ENCODE measurements around the gene EIF2B2. TPM values are rescaled to one million over a fixed set of nuclear protein-coding genes. Genes with fewer than 3 reads are reported as not detected.

Gene EIF2B2
- total and polyA plus RNA-seq, 4 donors: 19.6 to 45.2 (median 35.0) TPM

- H3K27me3 ChIP-seq (ENCODE audit: control insufficient read depth in 3 of 3, insufficient read depth in 3 of 3, low read length in 2 of 3): no peaks in the 10 kb centered on the region
- peaks cover 2 to 7% (median 3%) of the 10 kb centered on the region in 4 donors for H3K36me3 ChIP-seq (ENCODE audit: control insufficient read depth in 4 of 4, insufficient read depth in 4 of 4, low read length in 4 of 4)
- H3K4me3 ChIP-seq: no peak overlapping the region
- H3K9ac ChIP-seq (ENCODE audit: insufficient read depth in 1 of 2, low read length in 2 of 2): no peak overlapping the region
- H3K4me1 ChIP-seq (ENCODE audit: control insufficient read depth in 5 of 5, insufficient read depth in 5 of 5, low read length in 5 of 5): peaks cover 6 to 65% (median 10%) of the 10 kb centered on the region in 5 donors
- no peak for DNase-seq
- ATAC-seq (ENCODE audit: insufficient read depth, low FRiP score): no peak
- 94% methylated on average over 3 of the region's 3 CpGs for WGBS, 2 donors
- no peak overlapping the region for H3K27ac ChIP-seq (ENCODE audit: low read depth in 1 of 2, low read length in 1 of 2)
- no peak for TF ChIP-seq CTCF (IDR thresholded peaks at IDR 0.05; ENCODE audit: control extremely low read depth, extremely low read depth)
- H3K9me3 ChIP-seq (ENCODE audit: control insufficient read depth in 4 of 4, insufficient read depth in 3 of 4, low read length in 3 of 4): no peaks in the 10 kb centered on the region
Measured at GRCh38 chr14:75046899-75047298, 44.2 kb downstream of the EIF2B2 start.

GRCh38 chr14:75047506-75047905, 44.8 kb downstream of the EIF2B2 start:
- no peak overlapping the region for H3K27ac ChIP-seq (ENCODE audit: low read depth in 1 of 2, low read length in 1 of 2)
- DNase-seq: no peak
- H3K27me3 ChIP-seq (ENCODE audit: control insufficient read depth in 3 of 3, insufficient read depth in 3 of 3, low read length in 2 of 3): no peaks in the 10 kb centered on the region
- peaks cover 0 to 7% (median 1%) of the 10 kb centered on the region in 4 donors for H3K36me3 ChIP-seq (ENCODE audit: control insufficient read depth in 4 of 4, insufficient read depth in 4 of 4, low read length in 4 of 4)
- WGBS, 2 donors: 85 to 94% methylated on average over 4 of the region's 4 CpGs
- ATAC-seq (ENCODE audit: insufficient read depth, low FRiP score): no peak
- no peak overlapping the region for H3K4me3 ChIP-seq
- H3K4me1 ChIP-seq (ENCODE audit: control insufficient read depth in 5 of 5, insufficient read depth in 5 of 5, low read length in 5 of 5): peaks cover 1 to 63% (median 10%) of the 10 kb centered on the region in 5 donors
- H3K9ac ChIP-seq (ENCODE audit: insufficient read depth in 1 of 2, low read length in 2 of 2): no peak overlapping the region
- no peaks in the 10 kb centered on the region for H3K9me3 ChIP-seq (ENCODE audit: control insufficient read depth in 4 of 4, insufficient read depth in 3 of 4, low read length in 3 of 4)
- no peak for TF ChIP-seq CTCF (IDR thresholded peaks at IDR 0.05; ENCODE audit: control extremely low read depth, extremely low read depth)

- H3K27me3 ChIP-seq (ENCODE audit: control insufficient read depth in 3 of 3, insufficient read depth in 3 of 3, low read length in 2 of 3): no peaks in the 10 kb centered on the region
- no peak for DNase-seq
- no peak for TF ChIP-seq CTCF (IDR thresholded peaks at IDR 0.05; ENCODE audit: control extremely low read depth, extremely low read depth)
- H3K36me3 ChIP-seq (ENCODE audit: control insufficient read depth in 4 of 4, insufficient read depth in 4 of 4, low read length in 4 of 4): peaks cover 0 to 7% (median under 1%) of the 10 kb centered on the region in 4 donors
- H3K4me1 ChIP-seq (ENCODE audit: control insufficient read depth in 5 of 5, insufficient read depth in 5 of 5, low read length in 5 of 5): peaks cover 0 to 64% (median 10%) of the 10 kb centered on the region in 5 donors
- H3K9ac ChIP-seq (ENCODE audit: insufficient read depth in 1 of 2, low read length in 2 of 2): no peak overlapping the region
- no peak overlapping the region for H3K4me3 ChIP-seq
- WGBS, 2 donors: 86 to 91% methylated on average over 2 of the region's 2 CpGs
- no peak for ATAC-seq (ENCODE audit: insufficient read depth, low FRiP score)
- no peaks in the 10 kb centered on the region for H3K9me3 ChIP-seq (ENCODE audit: control insufficient read depth in 4 of 4, insufficient read depth in 3 of 4, low read length in 3 of 4)
- H3K27ac ChIP-seq (ENCODE audit: low read depth in 1 of 2, low read length in 1 of 2): no peak overlapping the region
Measured at GRCh38 chr14:75048101-75048500, 45.4 kb downstream of the EIF2B2 start.

- H3K27me3 ChIP-seq (ENCODE audit: control insufficient read depth in 3 of 3, insufficient read depth in 3 of 3, low read length in 2 of 3): no peaks in the 10 kb centered on the region
- H3K36me3 ChIP-seq (ENCODE audit: control insufficient read depth in 4 of 4, insufficient read depth in 4 of 4, low read length in 4 of 4): peaks cover 0 to 7% (median 0%) of the 10 kb centered on the region in 4 donors
- no peaks in the 10 kb centered on the region for H3K9me3 ChIP-seq (ENCODE audit: control insufficient read depth in 4 of 4, insufficient read depth in 3 of 4, low read length in 3 of 4)
- DNase-seq: no peak
- ATAC-seq (ENCODE audit: insufficient read depth, low FRiP score): no peak
- TF ChIP-seq CTCF (IDR thresholded peaks at IDR 0.05; ENCODE audit: control extremely low read depth, extremely low read depth): no peak
- H3K4me3 ChIP-seq: no peak overlapping the region
- no peak overlapping the region for H3K9ac ChIP-seq (ENCODE audit: insufficient read depth in 1 of 2, low read length in 2 of 2)
- H3K4me1 ChIP-seq (ENCODE audit: control insufficient read depth in 5 of 5, insufficient read depth in 5 of 5, low read length in 5 of 5): peaks cover 5 to 64% (median 10%) of the 10 kb centered on the region in 5 donors
- 82 to 92% methylated on average over 5 of the region's 5 CpGs for WGBS, 2 donors
- H3K27ac ChIP-seq (ENCODE audit: low read depth in 1 of 2, low read length in 1 of 2): peak overlapping the region in 1 of 2 donors; percentile 74
Measured at GRCh38 chr14:75049136-75049535, 46.4 kb downstream of the EIF2B2 start.

Measured in lung (tissue), 12 donors.